Stomach (tissue), 9 donors: Measurements from ENCODE around the gene MYO16. TPM values are rescaled to one million over a fixed set of nuclear protein-coding genes. Genes with fewer than 3 reads are reported as not detected.

Experiments
- DNase-seq, 2 donors: peaks; one replicate each; pipeline versions ENCODE4 v3.0.0 to v3.0.0-alpha.2; 2013 to 2019
- H3K27ac ChIP-seq, 5 donors: fragments of 200-600 bp in 4 of 5; sonication (generic) in 4 of 5; one replicate each; pipeline ENCODE4 v1.5.1; 2013 to 2019; ENCODE audit warnings: mild to moderate bottlenecking in 1 of 5, moderate library complexity in 1 of 5
- H3K27me3 ChIP-seq, 3 donors: fragments of 200-600 bp; sonication (generic); one replicate each; pipeline ENCODE4 v1.5.1; 2017 to 2019; ENCODE audit warnings: mixed run types in 1 of 3
- H3K36me3 ChIP-seq, 4 donors: fragments of 200-600 bp; sonication (generic); 1 replicate in 3 of 4; 2 replicates in 1 of 4; pipeline ENCODE4 v1.5.1; 2016 to 2019
- H3K4me1 ChIP-seq, 4 donors: fragments of 200-600 bp; sonication (generic); one replicate each; pipeline ENCODE4 v1.5.1; 2016 to 2019
- H3K4me3 ChIP-seq, 4 donors: fragments of 200-600 bp; sonication (generic) in 3 of 4; one replicate each; pipeline ENCODE4 v1.5.1; 2016 to 2019; ENCODE audit warnings: mild to moderate bottlenecking in 1 of 4
- H3K9me3 ChIP-seq, 4 donors: fragments of 200-600 bp; sonication (generic); one replicate each; pipeline ENCODE4 v1.5.1; 2016 to 2019
- EP300 ChIP-seq: sonication (generic); formaldehyde crosslinking; IDR thresholded peaks from one replicate; pipeline ENCODE4 v1.6.1; 2017; ENCODE audit warnings: antibody characterized with exemption
- POLR2A ChIP-seq, 4 donors: fragments of 450-650 bp; IDR thresholded peaks; one replicate each; pipeline ENCODE4 v1.6.1; 2016; ENCODE audit warnings: antibody characterized with exemption in 4 of 4, control low read depth in 2 of 4, mild to moderate bottlenecking in 1 of 4, moderate library complexity in 1 of 4
- POLR2AphosphoS5 ChIP-seq, 3 donors: sonication (generic); formaldehyde crosslinking; IDR thresholded peaks; one replicate each; pipeline ENCODE4 v1.6.1; 2016; ENCODE audit warnings: antibody characterized with exemption in 3 of 3
- WGBS, 5 donors: extraction: QIAGEN DNeasy Blood & Tissue Kit in 3 of 5; methylation state at CpG; one replicate each; pipeline versions ENCODE4 v1.1.5 to v1.1.7; 2013 to 2018; 5-methylcytosine and 5-hydroxymethylcytosine counted together
- intact Hi-C: fragments of 100-400 bp; cut with DNase I; formaldehyde crosslinking; loops from one replicate; pipeline ENCODE4 v1.15.1; 2023; ENCODE audit warnings: low total_unique reads
- polyA plus RNA-seq, 3 donors: library from polyadenylated mRNA; stranded (reverse); fragments of 200-250 nt; gene quantifications; one replicate each; pipeline ENCODE4 v1.2.3, GENCODE V29; 2013
- total RNA-seq, 5 donors: library from RNA; depleted of rRNA; stranded (reverse); fragments of >200 nt; gene quantifications; one replicate each; pipeline versions ENCODE4 v1.1.0 to v1.2.3, GENCODE V29; 2014 to 2016
- TF ChIP-seq, protein P1 (sequence below), 7 experiments: fragments of 450-650 bp in 4 of 7; fragments of 200-600 bp in 3 of 7; sonication (generic) in 3 of 7; IDR thresholded peaks; one replicate each; pipeline ENCODE4 v1.5.1; 2016 to 2019; ENCODE audit warnings: antibody characterized with exemption in 7 of 7, control low read depth in 2 of 7, mild to moderate bottlenecking in 1 of 7
- donor health status: healthy with polysubstance abuse.
- donor health status: Bipolar disorder and iron deficiency.
- donor health status: healthy.

MYO16 gene
- total and polyA plus RNA-seq, 8 donors, result under 0.01 to 1.8 (median 0.15) TPM; not detected in 3

DNA sequence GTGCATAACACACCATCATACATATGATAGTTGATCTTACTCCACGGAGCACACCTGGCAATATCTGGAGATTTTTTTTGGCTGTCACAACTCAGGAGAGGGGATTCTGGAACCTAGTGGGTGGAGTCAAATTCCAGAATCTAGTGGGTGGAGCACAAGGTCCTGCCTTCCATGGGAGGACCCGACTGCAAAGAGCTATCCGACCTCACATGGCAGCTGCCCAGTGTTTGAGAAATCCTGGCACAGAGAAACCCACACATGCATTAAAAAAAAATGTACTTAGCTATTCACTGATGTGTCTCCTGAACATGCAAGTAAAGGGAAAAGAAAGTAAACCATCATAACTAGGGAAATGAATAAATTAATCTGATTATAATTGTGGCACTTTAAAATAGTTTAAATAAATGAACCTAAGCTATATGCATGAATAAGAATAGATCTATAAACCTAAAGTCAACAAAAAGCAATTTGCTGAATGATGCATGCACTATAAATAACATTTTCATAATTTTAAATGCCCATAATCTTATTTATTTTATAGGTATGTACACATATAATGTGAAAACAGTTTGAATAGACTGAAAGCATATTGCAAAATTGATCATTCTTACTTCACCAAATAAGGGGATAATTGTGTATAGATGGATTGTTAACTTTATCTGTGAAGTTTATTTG, 300.3 kb downstream of the MYO16 start:
- Histone ChIP-seq H3K4me1 (no peaks in the 10 kb centered on the region), H3K36me3 (no peaks in the 10 kb centered on the region), H3K27ac (no peak overlapping the region), H3K27me3 (no peaks in the 10 kb centered on the region), H3K9me3 (no peaks in the 10 kb centered on the region), H3K4me3 (no peak overlapping the region)
- WGBS, 5 donors, result 39 to 49% (median 45%) methylated on average over 3 of the region's 3 CpGs
- TF ChIP-seq, protein P1, sequence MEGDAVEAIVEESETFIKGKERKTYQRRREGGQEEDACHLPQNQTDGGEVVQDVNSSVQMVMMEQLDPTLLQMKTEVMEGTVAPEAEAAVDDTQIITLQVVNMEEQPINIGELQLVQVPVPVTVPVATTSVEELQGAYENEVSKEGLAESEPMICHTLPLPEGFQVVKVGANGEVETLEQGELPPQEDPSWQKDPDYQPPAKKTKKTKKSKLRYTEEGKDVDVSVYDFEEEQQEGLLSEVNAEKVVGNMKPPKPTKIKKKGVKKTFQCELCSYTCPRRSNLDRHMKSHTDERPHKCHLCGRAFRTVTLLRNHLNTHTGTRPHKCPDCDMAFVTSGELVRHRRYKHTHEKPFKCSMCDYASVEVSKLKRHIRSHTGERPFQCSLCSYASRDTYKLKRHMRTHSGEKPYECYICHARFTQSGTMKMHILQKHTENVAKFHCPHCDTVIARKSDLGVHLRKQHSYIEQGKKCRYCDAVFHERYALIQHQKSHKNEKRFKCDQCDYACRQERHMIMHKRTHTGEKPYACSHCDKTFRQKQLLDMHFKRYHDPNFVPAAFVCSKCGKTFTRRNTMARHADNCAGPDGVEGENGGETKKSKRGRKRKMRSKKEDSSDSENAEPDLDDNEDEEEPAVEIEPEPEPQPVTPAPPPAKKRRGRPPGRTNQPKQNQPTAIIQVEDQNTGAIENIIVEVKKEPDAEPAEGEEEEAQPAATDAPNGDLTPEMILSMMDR (IDR thresholded peaks at IDR 0.05), result no peak
- no peak for TF ChIP-seq POLR2AphosphoS5 (IDR thresholded peaks at IDR 0.05)
- TF ChIP-seq EP300, result no peak
- TF ChIP-seq POLR2A (IDR thresholded peaks at IDR 0.05), result no peak
- no peak for DNase-seq
- intact Hi-C loops, result no loop called here

DNA sequence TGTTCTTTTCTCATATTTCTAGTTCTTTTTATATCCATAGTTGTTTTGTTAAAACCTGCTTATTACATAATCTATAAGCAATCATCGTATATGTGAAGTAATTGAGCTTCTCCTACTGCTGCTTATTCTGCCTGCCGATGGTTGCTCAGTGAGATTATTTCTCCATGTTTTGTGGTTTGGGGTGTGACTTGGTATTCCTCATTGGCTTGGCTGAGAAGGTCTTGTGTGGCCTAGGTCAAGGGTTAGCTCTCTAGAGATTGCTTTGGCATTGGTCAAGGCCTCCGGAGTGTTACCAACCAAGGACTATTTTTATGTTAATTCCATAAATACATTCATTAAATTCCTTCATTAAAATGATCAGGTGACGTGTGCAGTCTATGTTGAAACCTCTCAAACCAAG, 302.8 kb downstream of the MYO16 start:
- Histone ChIP-seq H3K27me3 (no peaks in the 10 kb centered on the region), H3K4me3 (no peak overlapping the region), H3K27ac (no peak overlapping the region), H3K9me3 (no peaks in the 10 kb centered on the region), H3K36me3 (no peaks in the 10 kb centered on the region), H3K4me1 (no peaks in the 10 kb centered on the region)
- intact Hi-C loops, result no loop called here
- TF ChIP-seq POLR2AphosphoS5 (IDR thresholded peaks at IDR 0.05) (no peak), POLR2A (IDR thresholded peaks at IDR 0.05) (no peak), EP300 (no peak)
- TF ChIP-seq, protein P1 (IDR thresholded peaks at IDR 0.05), result no peak
- no peak for DNase-seq
- 69 to 81% (median 72%) methylated on average over 4 of the region's 4 CpGs for WGBS, 5 donors

DNA sequence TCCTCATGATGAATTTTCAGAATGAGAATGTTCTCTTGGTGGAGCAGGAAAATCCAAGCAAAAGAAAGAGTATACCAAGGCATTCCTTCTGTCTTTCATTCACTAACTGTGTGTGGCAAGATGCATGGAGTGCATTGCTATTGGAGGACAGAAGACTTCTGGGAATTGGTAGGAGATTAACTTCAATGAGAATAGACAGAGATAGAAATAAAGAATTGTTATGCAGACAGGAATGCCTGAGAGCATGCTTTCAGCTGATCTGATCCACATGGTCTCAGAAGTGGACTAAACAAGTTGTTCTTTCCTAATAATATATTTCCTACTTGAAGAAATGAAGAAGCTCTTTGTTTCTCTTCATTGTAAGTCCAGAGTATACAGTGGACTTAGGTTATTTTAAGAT, 303.6 kb downstream of the MYO16 start:
- H3K9me3 ChIP-seq, result no peaks in the 10 kb centered on the region
- no peak for DNase-seq
- no peak overlapping the region for H3K4me3 ChIP-seq
- H3K4me1 ChIP-seq, result no peaks in the 10 kb centered on the region
- H3K27ac ChIP-seq, result no peak overlapping the region
- intact Hi-C loops, result no loop called here
- no peaks in the 10 kb centered on the region for H3K36me3 ChIP-seq
- TF ChIP-seq, protein P1 (IDR thresholded peaks at IDR 0.05), result no peak
- TF ChIP-seq POLR2AphosphoS5 (IDR thresholded peaks at IDR 0.05) (no peak), POLR2A (IDR thresholded peaks at IDR 0.05) (no peak), EP300 (no peak)
- no peaks in the 10 kb centered on the region for H3K27me3 ChIP-seq

DNA sequence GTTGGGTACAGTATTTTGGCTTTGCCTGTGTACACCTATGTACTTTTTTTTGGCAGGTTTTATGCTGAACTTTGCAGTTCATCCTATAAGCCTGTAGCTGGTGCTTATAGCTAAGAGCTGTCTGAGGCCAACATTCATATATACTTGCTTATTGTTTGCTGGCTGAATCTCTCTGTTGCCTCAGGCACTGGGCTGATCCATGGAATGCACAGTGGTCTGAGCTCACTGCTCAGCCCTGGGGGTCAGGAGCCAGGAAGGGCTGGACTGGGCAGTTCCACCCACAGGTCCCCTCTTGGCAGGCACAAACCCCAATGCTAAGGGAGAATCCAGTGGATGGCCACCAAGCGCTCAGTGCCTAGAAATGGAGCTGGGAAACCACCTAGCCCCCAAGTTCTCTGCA, 308.7 kb downstream of the MYO16 start:
- Histone ChIP-seq H3K27me3 (peaks cover 0 to 5% (median 0%) of the 10 kb centered on the region in 3 donors), H3K27ac (no peak overlapping the region), H3K4me1 (no peaks in the 10 kb centered on the region), H3K4me3 (no peak overlapping the region), H3K36me3 (no peaks in the 10 kb centered on the region), H3K9me3 (no peaks in the 10 kb centered on the region)
- DNase-seq, result no peak
- TF ChIP-seq, protein P1 (IDR thresholded peaks at IDR 0.05), result no peak
- TF ChIP-seq POLR2A (IDR thresholded peaks at IDR 0.05) (no peak), POLR2AphosphoS5 (IDR thresholded peaks at IDR 0.05) (no peak), EP300 (no peak)
- intact Hi-C loops, result no loop called here
- 100% methylated on average over 1 of the region's 1 CpG for WGBS, 5 donors
